IPS DF 4.7 (cell line): ENCODE results near the gene IL18RAP.

Source experiments
- DNase-seq: peaks from one replicate; pipeline ENCODE4 v3.0.0-alpha.2; 2013; ENCODE audit warnings: low spot score; ENCODE audit errors: extremely low read depth

The IL18RAP gene

DNA sequence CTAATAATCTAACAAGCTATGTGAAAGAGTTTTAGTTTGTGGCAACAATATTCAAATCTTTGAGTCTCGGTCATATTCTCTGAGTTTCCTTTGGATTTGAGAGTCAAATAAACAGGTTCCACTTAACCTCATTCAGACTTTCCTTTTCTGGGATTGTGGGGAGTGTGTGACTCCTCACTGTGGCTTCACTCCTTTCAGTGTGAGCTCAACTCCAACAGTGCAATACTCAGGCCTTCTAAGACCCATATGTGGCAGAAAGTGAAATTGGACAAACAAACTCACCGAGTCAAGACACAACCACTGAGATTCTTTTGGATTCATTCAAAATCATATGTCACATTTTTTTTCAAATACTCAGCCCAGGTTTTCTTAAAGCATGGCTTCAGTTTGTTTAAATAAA lies 75.5 kb downstream of the IL18RAP start:
- no peak for DNase-seq

DNA sequence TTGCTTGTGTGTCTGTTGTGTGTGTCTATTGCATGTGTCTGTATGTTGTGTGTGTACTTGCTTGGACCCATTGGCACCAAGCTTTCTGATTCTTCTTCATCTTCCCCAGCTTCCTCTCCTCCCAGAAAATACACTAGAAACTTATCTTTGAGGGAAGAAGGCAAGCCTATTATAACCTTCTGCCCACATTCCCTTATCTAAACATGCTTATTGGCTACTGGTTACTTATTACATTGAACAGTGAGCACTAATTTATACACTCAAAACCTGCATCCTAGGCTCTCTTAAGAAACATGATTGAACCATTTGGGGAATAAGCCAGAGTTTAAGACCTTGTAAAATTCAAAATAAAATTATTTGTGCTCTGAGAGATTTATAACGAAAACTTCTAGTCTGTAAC lies 76.6 kb downstream of the IL18RAP start:
- no peak for DNase-seq
